Trophoblast cell (in vitro differentiated cells and primary cell): ENCODE measurements around the gene PAX3.

Experiments used
- DNase-seq, 2 donors: peaks; one replicate each; pipeline ENCODE4 v3.0.0-alpha.2; 2016
- H2AFZ ChIP-seq: 2 replicates; pipeline ENCODE4 v1.6.1; 2013; ENCODE audit warnings: low read length, moderate library complexity, mild to moderate bottlenecking; ENCODE audit not compliant: insufficient read depth, poor library complexity
- H2AK5ac ChIP-seq: 2 replicates; pipeline ENCODE4 v1.6.1; 2013; ENCODE audit warnings: mild to moderate bottlenecking, low read length
- H2BK120ac ChIP-seq: 2 replicates; pipeline ENCODE4 v1.6.1; 2013; ENCODE audit warnings: low read length, mild to moderate bottlenecking, moderate library complexity; ENCODE audit not compliant: insufficient read depth, poor library complexity
- H2BK12ac ChIP-seq: 2 replicates; pipeline ENCODE4 v1.6.1; 2013; ENCODE audit warnings: mild to moderate bottlenecking, low read length, moderate library complexity
- H2BK5ac ChIP-seq: 2 replicates; pipeline ENCODE4 v1.6.1; 2013; ENCODE audit warnings: low read length, low read depth, moderate library complexity, mild to moderate bottlenecking; ENCODE audit not compliant: poor library complexity
- H3K14ac ChIP-seq: 2 replicates; pipeline ENCODE4 v1.6.1; 2013; ENCODE audit warnings: mild to moderate bottlenecking, low read length
- H3K18ac ChIP-seq: 2 replicates; pipeline ENCODE4 v1.6.1; 2013; ENCODE audit warnings: mild to moderate bottlenecking, low read length
- H3K23ac ChIP-seq: 2 replicates; pipeline ENCODE4 v1.6.1; 2013; ENCODE audit warnings: low read length
- H3K27ac ChIP-seq: 2 replicates; pipeline ENCODE4 v1.5.1; 2013; ENCODE audit warnings: low read depth, mild to moderate bottlenecking, inconsistent platforms, low read length, moderate library complexity
- H3K27me3 ChIP-seq: 2 replicates; pipeline ENCODE4 v1.6.1; 2013; ENCODE audit warnings: inconsistent platforms, mild to moderate bottlenecking, low read length, moderate library complexity; ENCODE audit not compliant: insufficient read depth
- H3K36me3 ChIP-seq, 2 experiments: 1 replicate in 1 of 2; 2 replicates in 1 of 2; pipeline ENCODE4 v1.6.1; 2013; ENCODE audit warnings: low read length in 2 of 2, mild to moderate bottlenecking in 2 of 2, moderate library complexity in 1 of 2; ENCODE audit not compliant: insufficient read depth in 2 of 2, control insufficient read depth in 1 of 2
- H3K4ac ChIP-seq: 2 replicates; pipeline ENCODE4 v1.6.1; 2013; ENCODE audit warnings: low read depth, mild to moderate bottlenecking, low read length, moderate library complexity
- H3K4me1 ChIP-seq, 2 experiments: 1 replicate in 1 of 2; 2 replicates in 1 of 2; pipeline ENCODE4 v1.6.1; 2013; ENCODE audit warnings: low read length in 2 of 2, mild to moderate bottlenecking in 2 of 2, moderate library complexity in 1 of 2; ENCODE audit not compliant: insufficient read depth in 2 of 2, control insufficient read depth in 1 of 2
- H3K4me2 ChIP-seq: 2 replicates; pipeline ENCODE4 v1.6.1; 2013; ENCODE audit warnings: inconsistent platforms, mild to moderate bottlenecking, low read length, moderate library complexity
- H3K4me3 ChIP-seq: 2 replicates; pipeline ENCODE4 v1.5.1; 2013; ENCODE audit warnings: mild to moderate bottlenecking, low read depth, low read length, inconsistent platforms
- H3K79me1 ChIP-seq: one replicate; pipeline ENCODE4 v1.6.1; 2013; ENCODE audit warnings: low read length
- H3K79me2 ChIP-seq: 2 replicates; pipeline ENCODE4 v1.6.1; 2013; ENCODE audit warnings: low read length, mild to moderate bottlenecking; ENCODE audit not compliant: control insufficient read depth, insufficient read depth, poor library complexity
- H3K9ac ChIP-seq: 2 replicates; pipeline ENCODE4 v1.6.1; 2013; ENCODE audit warnings: mild to moderate bottlenecking, low read length
- H3K9me3 ChIP-seq: 2 replicates; pipeline ENCODE4 v1.6.1; 2013; ENCODE audit warnings: low read depth, mild to moderate bottlenecking, control low read depth, inconsistent platforms, low read length; ENCODE audit not compliant: insufficient read depth
- H4K12ac ChIP-seq: 2 replicates; pipeline ENCODE4 v1.6.1; 2013; ENCODE audit warnings: low read depth, mild to moderate bottlenecking, low read length, moderate library complexity
- H4K8ac ChIP-seq: 2 replicates; pipeline ENCODE4 v1.6.1; 2013; ENCODE audit warnings: low read depth, mild to moderate bottlenecking, low read length, moderate library complexity
- H4K91ac ChIP-seq: one replicate; pipeline ENCODE4 v1.6.1; 2013; ENCODE audit warnings: low read depth, mild to moderate bottlenecking, low read length, moderate library complexity
- WGBS: extraction: QIAGEN DNeasy Blood & Tissue Kit; methylation state at CpG from one replicate; pipeline ENCODE4 v1.1.7; 2013; ENCODE audit warnings: missing lambda C conversion rate; ENCODE audit not compliant: insufficient read length, insufficient coverage; ENCODE audit errors: extremely low coverage; 5-methylcytosine and 5-hydroxymethylcytosine counted together

PAX3 gene

DNA sequence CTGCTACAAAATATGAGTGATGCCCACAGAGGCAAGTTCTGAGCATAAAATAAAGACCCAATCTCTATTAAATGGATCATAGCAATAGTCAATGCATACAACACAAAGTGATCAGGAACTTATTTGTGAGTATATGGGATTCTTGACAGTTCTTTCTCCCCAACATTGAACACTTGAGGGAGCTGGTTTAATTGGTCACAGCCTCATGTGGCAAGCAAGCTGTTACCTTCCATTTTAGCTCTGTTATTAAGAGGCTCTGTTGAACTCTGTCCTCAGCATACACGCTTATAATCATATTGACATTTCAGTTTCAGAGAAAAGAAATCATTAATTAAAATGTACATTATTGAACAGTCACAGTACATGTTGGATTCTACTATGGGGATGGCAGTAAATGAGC lies 37.6 kb upstream of the PAX3 start:
- no peak overlapping the region for H3K14ac ChIP-seq

DNA sequence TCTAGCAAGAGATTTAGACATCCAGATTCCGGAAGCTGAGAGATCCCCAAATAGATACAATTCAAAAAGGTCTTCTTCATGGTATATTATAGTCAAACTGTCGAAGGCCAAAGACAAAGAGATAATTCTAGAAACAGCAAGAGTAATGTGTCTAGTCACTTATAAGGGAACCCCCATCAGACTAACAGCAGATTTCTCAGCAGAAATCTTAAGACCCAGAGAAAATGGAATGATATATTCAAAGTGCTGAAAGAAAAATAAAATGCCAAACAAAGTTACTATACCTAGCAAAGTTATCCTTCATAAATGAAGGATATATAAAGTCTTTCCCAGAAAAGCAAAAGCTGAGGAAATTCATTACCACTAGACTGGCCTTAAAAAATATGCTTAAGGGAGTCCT lies 36.1 kb upstream of the PAX3 start:
- no peaks in the 10 kb centered on the region for H3K79me2 ChIP-seq
- H3K79me1 ChIP-seq = no peaks in the 10 kb centered on the region
- no peaks in the 10 kb centered on the region for H3K4me1 ChIP-seq
- H2BK120ac ChIP-seq = no peak overlapping the region
- no peak overlapping the region for H3K27ac ChIP-seq
- no peak overlapping the region for H2AK5ac ChIP-seq
- H4K91ac ChIP-seq = no peak overlapping the region
- H3K4ac ChIP-seq = no peak overlapping the region
- no CpG with 5 or more reads among the region's 2 CpGs for WGBS
- no peak overlapping the region for H2AFZ ChIP-seq
- H3K4me3 ChIP-seq = no peak overlapping the region
- H2BK12ac ChIP-seq = no peak overlapping the region
- no peak overlapping the region for H3K9ac ChIP-seq
- peaks cover 4% of the 10 kb centered on the region for H3K9me3 ChIP-seq
- no peak overlapping the region for H4K8ac ChIP-seq
- no peak overlapping the region for H2BK5ac ChIP-seq
- H3K23ac ChIP-seq = no peak overlapping the region
- no peaks in the 10 kb centered on the region for H3K27me3 ChIP-seq
- H3K36me3 ChIP-seq = no peaks in the 10 kb centered on the region
- H3K14ac ChIP-seq = no peak overlapping the region
- no peak overlapping the region for H3K4me2 ChIP-seq
- no peak overlapping the region for H3K18ac ChIP-seq
- no peak overlapping the region for H4K12ac ChIP-seq
- DNase-seq = no peak

More for the DNA sequence above, 37.6 kb upstream of the PAX3 start:
- H3K27me3 ChIP-seq = no peaks in the 10 kb centered on the region
- no peak overlapping the region for H3K27ac ChIP-seq
- H3K36me3 ChIP-seq = no peaks in the 10 kb centered on the region
- H3K9me3 ChIP-seq = peaks cover 4% of the 10 kb centered on the region
- no peak overlapping the region for H3K9ac ChIP-seq
- no peak overlapping the region for H3K18ac ChIP-seq
- H2BK5ac ChIP-seq = no peak overlapping the region
- DNase-seq = no peak
- no peak overlapping the region for H3K4me3 ChIP-seq
- H3K23ac ChIP-seq = no peak overlapping the region
- H3K79me2 ChIP-seq = no peaks in the 10 kb centered on the region
- H2BK12ac ChIP-seq = no peak overlapping the region
- no CpG with 5 or more reads among the region's 1 CpG for WGBS
- no peak overlapping the region for H2BK120ac ChIP-seq
- no peak overlapping the region for H3K4me2 ChIP-seq
- no peak overlapping the region for H2AFZ ChIP-seq
- H4K8ac ChIP-seq = no peak overlapping the region
- no peak overlapping the region for H2AK5ac ChIP-seq
- no peak overlapping the region for H4K12ac ChIP-seq
- no peak overlapping the region for H4K91ac ChIP-seq
- H3K79me1 ChIP-seq = no peaks in the 10 kb centered on the region
- H3K4me1 ChIP-seq = no peaks in the 10 kb centered on the region
- H3K4ac ChIP-seq = no peak overlapping the region

DNA sequence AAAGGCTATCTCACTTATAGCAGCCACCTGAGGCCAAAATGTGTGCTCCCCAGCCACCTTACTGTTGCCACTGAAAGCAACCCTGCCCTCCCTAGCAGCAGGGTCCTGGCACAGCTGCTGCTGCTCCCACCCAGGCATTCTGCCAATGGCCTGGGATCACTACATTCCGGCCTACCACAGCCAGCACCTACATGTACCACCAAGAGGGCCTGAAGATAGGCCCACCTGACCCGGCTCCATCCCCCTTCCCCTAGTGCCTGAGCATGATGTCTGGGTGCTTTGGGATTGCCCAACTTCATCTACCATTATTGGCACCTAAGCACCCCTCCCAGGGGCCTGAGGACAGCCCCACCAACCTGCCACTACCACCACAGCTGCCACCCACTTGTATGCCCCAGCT lies 34.6 kb upstream of the PAX3 start:
- Histone ChIP-seq H3K14ac (no peak overlapping the region), H2AFZ (no peak overlapping the region), H3K4ac (no peak overlapping the region), H3K18ac (no peak overlapping the region), H4K8ac (no peak overlapping the region), H3K4me3 (no peak overlapping the region), H3K9ac (no peak overlapping the region), H3K79me1 (no peaks in the 10 kb centered on the region), H4K12ac (no peak overlapping the region), H2BK120ac (no peak overlapping the region), H3K36me3 (no peaks in the 10 kb centered on the region), H3K79me2 (no peaks in the 10 kb centered on the region), H3K27ac (no peak overlapping the region), H3K4me1 (no peaks in the 10 kb centered on the region), H4K91ac (no peak overlapping the region), H3K4me2 (no peak overlapping the region), H2BK12ac (no peak overlapping the region), H3K9me3 (peaks cover 4% of the 10 kb centered on the region), H3K27me3 (no peaks in the 10 kb centered on the region), H3K23ac (no peak overlapping the region), H2BK5ac (no peak overlapping the region), H2AK5ac (no peak overlapping the region)
- DNase-seq = no peak
- no CpG with 5 or more reads among the region's 2 CpGs for WGBS

DNA sequence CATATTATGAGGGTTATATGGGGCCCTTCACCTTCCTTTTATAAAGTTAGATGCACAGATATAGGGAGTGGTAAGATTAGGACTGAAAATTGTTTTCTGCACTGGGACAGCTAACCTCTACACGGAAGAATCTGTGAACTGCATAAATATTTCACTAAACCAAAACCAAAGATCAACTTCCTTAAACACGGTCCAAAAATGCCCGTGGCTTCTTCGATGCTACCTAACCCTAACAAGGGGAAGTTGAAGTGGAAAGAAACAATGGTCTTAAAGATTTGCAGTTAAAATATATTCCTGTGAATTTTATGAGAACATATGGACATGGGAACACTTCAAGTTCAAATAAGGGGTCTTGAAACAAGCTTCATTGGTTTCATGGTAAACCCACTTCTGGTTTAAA lies 33.3 kb upstream of the PAX3 start:
- H3K27me3 ChIP-seq = no peaks in the 10 kb centered on the region
- no peak overlapping the region for H3K4ac ChIP-seq
- no peak overlapping the region for H3K4me3 ChIP-seq
- no CpG with 5 or more reads among the region's 4 CpGs for WGBS
- H3K27ac ChIP-seq = no peak overlapping the region
- H2BK12ac ChIP-seq = no peak overlapping the region
- no peak overlapping the region for H4K8ac ChIP-seq
- H3K18ac ChIP-seq = no peak overlapping the region
- peaks cover 4% of the 10 kb centered on the region for H3K9me3 ChIP-seq
- DNase-seq = no peak
- no peak overlapping the region for H4K91ac ChIP-seq
- no peak overlapping the region for H2AFZ ChIP-seq
- H3K4me2 ChIP-seq = no peak overlapping the region
- H3K9ac ChIP-seq = no peak overlapping the region
- H3K4me1 ChIP-seq = no peaks in the 10 kb centered on the region
- no peaks in the 10 kb centered on the region for H3K36me3 ChIP-seq
- H2AK5ac ChIP-seq = no peak overlapping the region
- no peak overlapping the region for H3K23ac ChIP-seq
- no peaks in the 10 kb centered on the region for H3K79me2 ChIP-seq
- no peak overlapping the region for H3K14ac ChIP-seq
- no peaks in the 10 kb centered on the region for H3K79me1 ChIP-seq
- no peak overlapping the region for H4K12ac ChIP-seq
- no peak overlapping the region for H2BK120ac ChIP-seq
- H2BK5ac ChIP-seq = no peak overlapping the region
